Tibial nerve (tissue), 4 donors: ENCODE measurements around the gene RNU7-1. TPM values are rescaled to one million over a fixed set of nuclear protein-coding genes. Genes with fewer than 3 reads are reported as not detected.

Experiments used
- DNase-seq, 2 donors: peaks; one replicate each; pipeline ENCODE4 v3.0.0-alpha.2; 2019; ENCODE audit warnings: low spot score in 2 of 2
- H3K27ac ChIP-seq, 4 donors: fragments of 200-600 bp; sonication (generic) in 3 of 4; one replicate each; pipeline ENCODE4 v1.5.1; 2017 to 2019; ENCODE audit warnings: mild to moderate bottlenecking in 1 of 4
- H3K27me3 ChIP-seq, 2 donors: fragments of 200-600 bp; sonication (generic) in 1 of 2; one replicate each; pipeline versions ENCODE4 v1.5.1 to v1.6.0; 2017 to 2019
- H3K36me3 ChIP-seq, 3 donors: fragments of 200-600 bp; sonication (generic); one replicate each; pipeline ENCODE4 v1.5.1; 2018 to 2019
- H3K4me1 ChIP-seq, 4 donors: fragments of 200-600 bp; sonication (generic) in 3 of 4; one replicate each; pipeline ENCODE4 v1.5.1; 2017 to 2019
- H3K4me3 ChIP-seq, 4 donors: fragments of 200-600 bp; sonication (generic) in 3 of 4; one replicate each; pipeline ENCODE4 v1.5.1; 2017 to 2019; ENCODE audit warnings: mild to moderate bottlenecking in 1 of 4, moderate library complexity in 1 of 4
- H3K9me3 ChIP-seq, 4 donors: fragments of 200-600 bp; sonication (generic) in 3 of 4; one replicate each; pipeline ENCODE4 v1.5.1; 2017 to 2019
- EP300 ChIP-seq, 2 donors: sonication (generic); formaldehyde crosslinking; IDR thresholded peaks; one replicate each; pipeline ENCODE4 v1.6.1; 2017; ENCODE audit warnings: antibody characterized with exemption in 2 of 2, mild to moderate bottlenecking in 1 of 2
- POLR2A ChIP-seq, 2 donors: fragments of 450-650 bp; IDR thresholded peaks; one replicate each; pipeline ENCODE4 v1.6.1; 2017; ENCODE audit warnings: antibody characterized with exemption in 2 of 2, mild to moderate bottlenecking in 2 of 2, moderate library complexity in 2 of 2
- WGBS, 2 donors: methylation state at CpG; one replicate each; pipeline ENCODE4 v1.1.5; 2018; 5-methylcytosine and 5-hydroxymethylcytosine counted together
- total RNA-seq, 4 donors: library from RNA; depleted of rRNA; stranded (reverse); fragments of >200 nt; gene quantifications; one replicate each; pipeline ENCODE4 v1.1.0, GENCODE V29; 2016
- TF ChIP-seq, protein P1 (sequence below), 5 experiments: fragments of 200-600 bp in 3 of 5; fragments of 450-650 bp in 2 of 5; sonication (generic) in 3 of 5; IDR thresholded peaks; one replicate each; pipeline ENCODE4 v1.5.1; 2016 to 2019; ENCODE audit warnings: antibody characterized with exemption in 5 of 5, mild to moderate bottlenecking in 3 of 5, moderate library complexity in 2 of 5

Gene RNU7-1
- total RNA-seq, 4 donors from 2014 or later: not detected

DNA sequence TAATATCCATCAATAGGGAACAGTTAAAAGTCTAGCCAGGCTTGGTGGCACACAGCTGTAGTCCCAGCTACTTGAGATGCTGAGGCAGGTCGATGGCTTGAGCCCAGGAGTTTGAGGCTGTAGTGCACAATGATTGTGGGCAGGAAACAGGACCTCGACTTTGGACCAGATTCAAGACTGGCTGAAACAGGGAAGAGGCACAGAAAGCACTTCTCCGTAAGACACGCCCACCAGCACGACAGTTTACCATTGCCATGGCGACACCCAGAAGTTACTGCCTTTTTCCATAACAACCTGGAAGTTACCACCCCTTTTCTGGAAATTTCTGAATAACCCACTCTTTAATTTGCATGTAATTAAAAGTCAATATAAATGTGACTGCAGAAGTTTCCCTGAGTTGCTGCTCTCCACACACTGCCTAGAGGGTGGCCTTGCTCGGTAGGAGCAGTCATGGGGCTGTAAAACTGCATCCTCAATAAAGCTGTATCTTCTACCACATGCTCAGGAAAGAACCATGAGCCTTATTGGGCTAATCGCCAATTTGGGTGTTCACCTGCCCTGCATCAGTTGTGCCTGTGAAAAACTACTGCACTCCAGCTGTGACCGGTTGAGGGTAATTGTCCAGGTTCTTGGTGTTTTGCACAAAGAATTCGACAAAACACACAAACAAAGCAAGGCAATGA is 43.6 kb upstream of the RNU7-1 start:
- Histone ChIP-seq H3K27ac (peak overlapping the region in 3 of 4 donors; percentile 25 to 76 (median 67)), H3K9me3 (no peaks in the 10 kb centered on the region), H3K4me1 (peaks cover 0 to 24% (median 10%) of the 10 kb centered on the region in 4 donors), H3K36me3 (no peaks in the 10 kb centered on the region), H3K27me3 (no peaks in the 10 kb centered on the region), H3K4me3 (no peak overlapping the region)
- 35 to 38% methylated on average over 10 of the region's 10 CpGs for WGBS, 2 donors
- TF ChIP-seq POLR2A (IDR thresholded peaks at IDR 0.05) (no peak), EP300 (IDR thresholded peaks at IDR 0.05) (peak in 1 of 2 donors; percentile 60)
- TF ChIP-seq, protein P1, sequence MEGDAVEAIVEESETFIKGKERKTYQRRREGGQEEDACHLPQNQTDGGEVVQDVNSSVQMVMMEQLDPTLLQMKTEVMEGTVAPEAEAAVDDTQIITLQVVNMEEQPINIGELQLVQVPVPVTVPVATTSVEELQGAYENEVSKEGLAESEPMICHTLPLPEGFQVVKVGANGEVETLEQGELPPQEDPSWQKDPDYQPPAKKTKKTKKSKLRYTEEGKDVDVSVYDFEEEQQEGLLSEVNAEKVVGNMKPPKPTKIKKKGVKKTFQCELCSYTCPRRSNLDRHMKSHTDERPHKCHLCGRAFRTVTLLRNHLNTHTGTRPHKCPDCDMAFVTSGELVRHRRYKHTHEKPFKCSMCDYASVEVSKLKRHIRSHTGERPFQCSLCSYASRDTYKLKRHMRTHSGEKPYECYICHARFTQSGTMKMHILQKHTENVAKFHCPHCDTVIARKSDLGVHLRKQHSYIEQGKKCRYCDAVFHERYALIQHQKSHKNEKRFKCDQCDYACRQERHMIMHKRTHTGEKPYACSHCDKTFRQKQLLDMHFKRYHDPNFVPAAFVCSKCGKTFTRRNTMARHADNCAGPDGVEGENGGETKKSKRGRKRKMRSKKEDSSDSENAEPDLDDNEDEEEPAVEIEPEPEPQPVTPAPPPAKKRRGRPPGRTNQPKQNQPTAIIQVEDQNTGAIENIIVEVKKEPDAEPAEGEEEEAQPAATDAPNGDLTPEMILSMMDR (IDR thresholded peaks at IDR 0.05): no peak
- peak; percentile 36 to 51 for DNase-seq

DNA sequence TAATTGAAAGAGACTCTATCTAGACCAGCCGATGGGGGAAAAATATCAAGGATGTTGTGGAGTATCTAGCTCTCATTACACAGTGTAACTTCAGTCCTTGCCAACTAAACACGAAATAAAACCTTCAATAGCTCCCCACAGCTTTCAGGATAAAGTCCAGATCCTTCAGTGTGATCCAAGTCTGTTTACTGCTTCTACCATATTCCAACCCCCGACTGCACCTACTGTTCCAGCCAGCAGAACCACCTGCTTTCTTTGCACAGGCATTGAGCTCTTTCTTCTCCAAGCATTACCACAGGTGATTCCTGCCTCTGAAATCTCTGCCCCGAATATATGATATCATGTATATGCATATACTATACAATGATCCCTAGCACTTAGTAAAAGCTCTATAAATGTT is 41.2 kb upstream of the RNU7-1 start:
- no peak for DNase-seq
- H3K27ac ChIP-seq: no peak overlapping the region
- TF ChIP-seq, protein P1 (IDR thresholded peaks at IDR 0.05): no peak
- TF ChIP-seq POLR2A (IDR thresholded peaks at IDR 0.05) (no peak), EP300 (IDR thresholded peaks at IDR 0.05) (no peak)
- H3K4me3 ChIP-seq: no peak overlapping the region
- no peaks in the 10 kb centered on the region for H3K27me3 ChIP-seq
- peaks cover 0 to 13% (median 5%) of the 10 kb centered on the region in 3 donors for H3K36me3 ChIP-seq
- H3K4me1 ChIP-seq: peaks cover 0 to 30% (median 16%) of the 10 kb centered on the region in 4 donors
- H3K9me3 ChIP-seq: no peaks in the 10 kb centered on the region
- 87 to 90% methylated on average over 4 of the region's 4 CpGs for WGBS, 2 donors

DNA sequence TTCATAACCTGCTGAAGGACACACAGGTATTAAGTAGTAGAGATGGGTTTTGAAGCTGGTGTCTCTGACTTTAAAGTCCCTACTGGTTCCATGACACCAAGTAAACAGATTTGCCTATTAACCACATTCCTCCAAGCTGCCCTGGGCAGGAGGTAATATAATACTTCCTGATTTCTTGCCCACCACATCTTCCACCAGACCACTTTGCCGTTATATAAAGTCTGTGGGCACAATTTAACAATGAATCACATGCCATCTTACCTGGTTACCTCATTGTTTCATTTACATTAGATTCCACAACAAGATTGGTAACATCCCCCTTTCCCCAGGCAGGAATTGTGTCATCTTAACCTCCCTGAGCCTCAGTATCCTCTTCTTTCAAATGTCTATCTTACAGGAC is 39.9 kb upstream of the RNU7-1 start:
- no peak for DNase-seq
- no peaks in the 10 kb centered on the region for H3K27me3 ChIP-seq
- H3K36me3 ChIP-seq: peaks cover 0 to 21% (median 5%) of the 10 kb centered on the region in 3 donors
- H3K9me3 ChIP-seq: no peaks in the 10 kb centered on the region
- no peak overlapping the region for H3K4me3 ChIP-seq
- 64 to 74% methylated on average over 1 of the region's 1 CpG for WGBS, 2 donors
- no peak for TF ChIP-seq POLR2A (IDR thresholded peaks at IDR 0.05)
- TF ChIP-seq EP300 (IDR thresholded peaks at IDR 0.05): no peak
- TF ChIP-seq, protein P1 (IDR thresholded peaks at IDR 0.05): no peak
- H3K27ac ChIP-seq: peak overlapping the region in 2 of 4 donors; percentile 88 to 95
- peaks cover 0 to 30% (median 16%) of the 10 kb centered on the region in 4 donors for H3K4me1 ChIP-seq

GRCh38 chr12:6904280-6905276 is 39.0 kb upstream of the RNU7-1 start, which contains the start of gene LRRC23:
Gene LRRC23, plus strand, starts transcription at chr12:6904822. Its CDS starts 812 bp downstream, at chr12:6905634.
- Histone ChIP-seq H3K27me3 (no peaks in the 10 kb centered on the region), H3K9me3 (no peaks in the 10 kb centered on the region)

More at GRCh38 chr12:6904280-6905276, 39.0 kb upstream of the RNU7-1 start, which contains the start of gene LRRC23:
- Histone ChIP-seq H3K27ac (peak within 1 kb of the TSS; percentile 68 to 95 (median 79)), H3K36me3 (peaks cover 0 to 21% (median 5%) of the 10 kb centered on the region in 3 donors), H3K4me3 (peak within 1 kb of the TSS; percentile 54 to 79 (median 58)), H3K4me1 (peaks cover 0 to 25% (median 12%) of the 10 kb centered on the region in 4 donors)
- TF ChIP-seq EP300 (IDR thresholded peaks at IDR 0.05) (peak; percentile 90 to 91), POLR2A (IDR thresholded peaks at IDR 0.05) (peak in 1 of 2 donors; percentile 77)
- TF ChIP-seq, protein P1 (IDR thresholded peaks at IDR 0.05): peak in 1 of 5 experiments; percentile 61
- 4 to 5% methylated on average over 34 of the region's 34 CpGs for WGBS, 2 donors
- DNase-seq: peak; percentile 96 to 99
